GM12891 (cell line): ENCODE data around the gene PNRC1.

ENCODE experiments used
- PAX5 ChIP-seq: IDR thresholded peaks from 2 replicates; pipeline ENCODE4 v1.6.1; 2011; ENCODE audit warnings: low read length, moderate library complexity, mild to moderate bottlenecking; ENCODE audit not compliant: insufficient read depth, severe bottlenecking
- POLR2A ChIP-seq: IDR thresholded peaks from 2 replicates; pipeline ENCODE4 v1.6.1; 2011; ENCODE audit warnings: low read depth, low read length, control low read depth
- POLR2AphosphoS5 ChIP-seq: IDR thresholded peaks from 2 replicates; pipeline ENCODE4 v1.6.1; 2011; ENCODE audit warnings: low read depth, low read length, control low read depth
- POU2F2 ChIP-seq: IDR thresholded peaks from 2 replicates; pipeline ENCODE4 v1.6.1; 2011; ENCODE audit warnings: low read depth, mild to moderate bottlenecking, control low read depth, low read length, moderate library complexity
- SPI1 ChIP-seq: IDR thresholded peaks from 2 replicates; pipeline ENCODE4 v1.6.1; 2011; ENCODE audit warnings: low read depth, low read length, control low read depth
- TAF1 ChIP-seq: IDR thresholded peaks from 2 replicates; pipeline ENCODE4 v1.6.1; 2011; ENCODE audit warnings: low read depth, low read length, control low read depth

DNA sequence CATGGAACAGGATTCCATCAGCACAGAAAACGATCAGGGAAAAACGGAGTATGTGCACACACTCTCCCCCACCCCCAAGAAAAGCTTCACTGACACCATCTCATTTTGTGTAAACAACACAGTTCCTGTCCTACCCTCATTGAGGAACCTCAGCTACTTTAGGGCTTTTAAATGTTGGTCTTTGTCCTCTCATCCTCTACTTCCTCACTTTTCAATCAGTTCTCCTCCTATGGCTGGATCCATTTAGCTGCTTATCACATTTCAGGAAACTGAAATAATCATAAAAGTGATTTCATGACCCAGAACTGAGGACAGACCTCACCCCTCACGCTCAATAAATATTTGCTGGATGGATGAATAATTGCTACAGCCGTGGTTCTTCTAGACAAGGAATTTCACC is 33.1 kb upstream of the PNRC1 start:
- TF ChIP-seq SPI1, result no peak
- TF ChIP-seq POLR2AphosphoS5, result no peak
- no peak for TF ChIP-seq POLR2A
- no peak for TF ChIP-seq POU2F2
- no peak for TF ChIP-seq TAF1
- no peak for TF ChIP-seq PAX5
